H1 (cell line): ENCODE results near the gene TTC34.

Experiments
- BCL11A ChIP-seq, 2 experiments: IDR thresholded peaks; one replicate each; pipeline ENCODE4 v1.6.1; 2011; ENCODE audit warnings: low read depth in 2 of 2, low read length in 2 of 2, mild to moderate bottlenecking in 2 of 2
- CTBP2 ChIP-seq: IDR thresholded peaks from 2 replicates; pipeline ENCODE4 v1.7.0; 2011; ENCODE audit warnings: borderline replicate concordance, mild to moderate bottlenecking, moderate library complexity, mixed read lengths, low read length; ENCODE audit not compliant: insufficient read depth, insufficient read length
- EZH2 ChIP-seq: fragments of 200-600 bp; sonication (generic); IDR thresholded peaks from 2 replicates; pipeline ENCODE4 v1.7.1; 2012; ENCODE audit warnings: low read depth, mild to moderate bottlenecking, moderate library complexity, low read length, inconsistent platforms; ENCODE audit not compliant: severe bottlenecking
- FOSL1 ChIP-seq: IDR thresholded peaks from 2 replicates; pipeline ENCODE4 v1.6.1; 2011; ENCODE audit warnings: mild to moderate bottlenecking, low read depth, low read length, moderate library complexity; ENCODE audit not compliant: insufficient read depth
- JUND ChIP-seq: IDR thresholded peaks from 2 replicates; pipeline ENCODE4 v1.6.1; 2011; ENCODE audit warnings: mild to moderate bottlenecking, improper control_type of control experiment, low read length
- KDM1A ChIP-seq: fragments of 200-600, 300-600 bp; sonication (generic); IDR thresholded peaks from 2 replicates; pipeline ENCODE4 v1.7.1; 2016; ENCODE audit warnings: mild to moderate bottlenecking, low read length, borderline replicate concordance
- POLR2A ChIP-seq, 2 experiments: IDR thresholded peaks; 1 replicate in 1 of 2; 2 replicates in 1 of 2; pipeline ENCODE4 v1.6.1; 2011; ENCODE audit warnings: low read depth in 2 of 2, low read length in 2 of 2, mild to moderate bottlenecking in 2 of 2; ENCODE audit errors: control extremely low read depth in 1 of 2
- POLR2AphosphoS5 ChIP-seq: IDR thresholded peaks from 2 replicates; pipeline ENCODE4 v1.6.1; 2011; ENCODE audit warnings: low read depth, low read length
- SP2 ChIP-seq: IDR thresholded peaks from 2 replicates; pipeline ENCODE4 v1.6.1; 2012; ENCODE audit warnings: mild to moderate bottlenecking, low read length, inconsistent platforms
- SRF ChIP-seq: IDR thresholded peaks from 2 replicates; pipeline ENCODE4 v1.6.1; 2011; ENCODE audit warnings: mild to moderate bottlenecking, low read depth, low read length, moderate library complexity
- TAF7 ChIP-seq: optimal IDR thresholded peaks from 2 replicates; pipeline ENCODE3; 2011; ENCODE audit warnings: low read depth, mild to moderate bottlenecking, inconsistent platforms, low read length, moderate library complexity, borderline replicate concordance
- TBP ChIP-seq: IDR thresholded peaks from 2 replicates; pipeline ENCODE4 v1.6.1; 2011; ENCODE audit warnings: low read depth, low read length, improper control_type of control experiment
- TF ChIP-seq, protein P1 (sequence below), 3 experiments: IDR thresholded peaks; 1 replicate in 2 of 3; 2 replicates in 1 of 3; pipeline versions ENCODE4 v1.5.1 to v1.6.1; 2011; ENCODE audit warnings: low read length in 3 of 3, mild to moderate bottlenecking in 3 of 3, inconsistent platforms in 2 of 3, low read depth in 1 of 3, moderate library complexity in 1 of 3; ENCODE audit not compliant: insufficient read depth in 1 of 3; ENCODE audit errors: control extremely low read depth in 1 of 3
- TF ChIP-seq, protein P2 (sequence below): IDR thresholded peaks from 2 replicates; pipeline ENCODE4 v1.6.1; 2011; ENCODE audit warnings: low read length, improper control_type of control experiment

- TF ChIP-seq POLR2AphosphoS5 (no peak), FOSL1 (no peak), TBP (no peak), BCL11A (IDR thresholded peaks at IDR 0.05; ENCODE audit: low read depth in 2 of 2, low read length in 2 of 2) (no peak), SP2 (no peak), SRF (no peak), CTBP2 (no peak), TAF7 (no peak), POLR2A (IDR thresholded peaks at IDR 0.05; ENCODE audit: control extremely low read depth in 1 of 2, low read depth in 2 of 2, low read length in 2 of 2) (no peak), EZH2 (no peak), KDM1A (no peak), JUND (no peak)
- TF ChIP-seq, protein P1, sequence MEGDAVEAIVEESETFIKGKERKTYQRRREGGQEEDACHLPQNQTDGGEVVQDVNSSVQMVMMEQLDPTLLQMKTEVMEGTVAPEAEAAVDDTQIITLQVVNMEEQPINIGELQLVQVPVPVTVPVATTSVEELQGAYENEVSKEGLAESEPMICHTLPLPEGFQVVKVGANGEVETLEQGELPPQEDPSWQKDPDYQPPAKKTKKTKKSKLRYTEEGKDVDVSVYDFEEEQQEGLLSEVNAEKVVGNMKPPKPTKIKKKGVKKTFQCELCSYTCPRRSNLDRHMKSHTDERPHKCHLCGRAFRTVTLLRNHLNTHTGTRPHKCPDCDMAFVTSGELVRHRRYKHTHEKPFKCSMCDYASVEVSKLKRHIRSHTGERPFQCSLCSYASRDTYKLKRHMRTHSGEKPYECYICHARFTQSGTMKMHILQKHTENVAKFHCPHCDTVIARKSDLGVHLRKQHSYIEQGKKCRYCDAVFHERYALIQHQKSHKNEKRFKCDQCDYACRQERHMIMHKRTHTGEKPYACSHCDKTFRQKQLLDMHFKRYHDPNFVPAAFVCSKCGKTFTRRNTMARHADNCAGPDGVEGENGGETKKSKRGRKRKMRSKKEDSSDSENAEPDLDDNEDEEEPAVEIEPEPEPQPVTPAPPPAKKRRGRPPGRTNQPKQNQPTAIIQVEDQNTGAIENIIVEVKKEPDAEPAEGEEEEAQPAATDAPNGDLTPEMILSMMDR (IDR thresholded peaks at IDR 0.05; ENCODE audit: control extremely low read depth in 1 of 3, insufficient read depth in 1 of 3, low read depth in 1 of 3, low read length in 3 of 3): no peak
- TF ChIP-seq, protein P2, sequence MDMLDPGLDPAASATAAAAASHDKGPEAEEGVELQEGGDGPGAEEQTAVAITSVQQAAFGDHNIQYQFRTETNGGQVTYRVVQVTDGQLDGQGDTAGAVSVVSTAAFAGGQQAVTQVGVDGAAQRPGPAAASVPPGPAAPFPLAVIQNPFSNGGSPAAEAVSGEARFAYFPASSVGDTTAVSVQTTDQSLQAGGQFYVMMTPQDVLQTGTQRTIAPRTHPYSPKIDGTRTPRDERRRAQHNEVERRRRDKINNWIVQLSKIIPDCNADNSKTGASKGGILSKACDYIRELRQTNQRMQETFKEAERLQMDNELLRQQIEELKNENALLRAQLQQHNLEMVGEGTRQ: no peak
These were observed 4.4 kb upstream of the TTC34 start for GRCh38 chr1:2805801-2806430.
